Lower leg skin (tissue), 3 donors: ENCODE results near the gene TM2D3.

Experiments
- CTCF ChIP-seq, 3 donors: fragments of 450-650 bp; IDR thresholded peaks; one replicate each; pipeline ENCODE4 v1.5.1; 2016; ENCODE audit warnings: antibody characterized with exemption in 3 of 3, mild to moderate bottlenecking in 3 of 3, moderate library complexity in 2 of 3
- POLR2A ChIP-seq, 2 donors: fragments of 450-650 bp; IDR thresholded peaks; one replicate each; pipeline ENCODE4 v1.6.1; 2016 to 2017; ENCODE audit warnings: antibody characterized with exemption in 2 of 2, mild to moderate bottlenecking in 1 of 2, moderate library complexity in 1 of 2

- TF ChIP-seq CTCF (IDR thresholded peaks at IDR 0.05) = no peak
- no peak for TF ChIP-seq POLR2A (IDR thresholded peaks at IDR 0.05)
Observed at GRCh38 chr15:101689901-101690300, 37.7 kb upstream of the TM2D3 start.
